Right lobe of liver (tissue), 6 donors: Measurements from ENCODE around the gene ST6GALNAC1. TPM values are rescaled to one million over a fixed set of nuclear protein-coding genes. Genes with fewer than 3 reads are reported as not detected.

Experiments used
- ATAC-seq, 4 donors: fragments of 200-7000 bp; cut with Tn5 transposase; one replicate each; pipeline ENCODE4 v1.9.1; 2020; ENCODE audit warnings: mild to moderate bottlenecking in 4 of 4, moderate library complexity in 4 of 4
- DNase-seq, 3 donors: peaks; one replicate each; pipeline ENCODE4 v3.0.0-alpha.2; 2020
- H3K27ac ChIP-seq, 3 donors: fragments of 200-600 bp; one replicate each; pipeline ENCODE4 v1.8.0; 2022
- H3K27me3 ChIP-seq, 2 donors: fragments of 200-600 bp; one replicate each; pipeline ENCODE4 v1.8.0; 2022
- H3K36me3 ChIP-seq, 4 donors: fragments of 200-600 bp; sonication (generic) in 1 of 4; one replicate each; pipeline versions ENCODE4 v1.5.1 to v1.8.0; 2017 to 2022; ENCODE audit warnings: control low read depth in 1 of 4
- H3K4me1 ChIP-seq, 4 donors: fragments of 200-600 bp; sonication (generic) in 1 of 4; one replicate each; pipeline versions ENCODE4 v1.5.1 to v1.8.0; 2017 to 2022; ENCODE audit warnings: control low read depth in 1 of 4
- H3K4me3 ChIP-seq, 3 donors: fragments of 200-600 bp; one replicate each; pipeline ENCODE4 v1.8.0; 2022
- H3K9me3 ChIP-seq, 4 donors: fragments of 200-600 bp; sonication (generic) in 1 of 4; one replicate each; pipeline versions ENCODE4 v1.5.1 to v1.8.0; 2017 to 2022; ENCODE audit warnings: control low read depth in 1 of 4
- CTCF ChIP-seq, 4 donors: fragments of 200-600 bp in 3 of 4; fragments of 450-650 bp in 1 of 4; IDR thresholded peaks; one replicate each; pipeline versions ENCODE4 v1.5.1 to v1.8.0; 2016 to 2022; ENCODE audit warnings: antibody characterized with exemption in 4 of 4, mild to moderate bottlenecking in 2 of 4
- POLR2A ChIP-seq: fragments of 450-650 bp; IDR thresholded peaks from one replicate; pipeline ENCODE4 v1.6.1; 2017; ENCODE audit warnings: antibody characterized with exemption, mild to moderate bottlenecking
- WGBS: methylation state at CpG from one replicate; pipeline ENCODE4 v1.1.6; 2018; ENCODE audit warnings: low coverage, low lambda C conversion rate; ENCODE audit not compliant: insufficient coverage; ENCODE audit errors: missing lambda C conversion rate; 5-methylcytosine and 5-hydroxymethylcytosine counted together
- intact Hi-C, 2 donors: fragments of 100-400 bp; cut with DNase I; formaldehyde crosslinking; loops; one replicate each; pipeline versions ENCODE4 v1.11.2 to v1.14.1; 2022
- total RNA-seq, 6 experiments: library from RNA; depleted of rRNA in 2 of 6; stranded (reverse); fragments of >200 nt in 2 of 6; fragmentation: NEBNext Ultra II Directional in 3 of 6; extraction: Animal tissue kit (Norgen Biotek cat#: 25700) in 3 of 6; gene quantifications; one replicate each; pipeline versions ENCODE4 v1.1.0 to v1.2.4, GENCODE V29; 2016 to 2023
- donor health status: DM: no; HTN: yes; CAD: no.
- donor health status: DM: no; HTN: no; CAD: no.
- donor health status: DM: no; HTN: no; CAD: no.
- donor health status: DM: no; HTN: yes; CAD: no.
- donor health status: DM: no; HTN: yes; CAD: no.

Gene ST6GALNAC1
- total RNA-seq, 6 experiments from 2014 or later, result 0.42 to 1.4 (median 0.62) TPM; not detected in 3

- Histone ChIP-seq H3K36me3 (no peaks in the 10 kb centered on the region), H3K27ac (no peak overlapping the region), H3K9me3 (no peaks in the 10 kb centered on the region), H3K27me3 (no peaks in the 10 kb centered on the region), H3K4me3 (no peak overlapping the region), H3K4me1 (peaks cover 0 to 5% (median 1%) of the 10 kb centered on the region in 4 donors)
- DNase-seq (no peak), ATAC-seq (no peak)
- no peak for TF ChIP-seq CTCF (IDR thresholded peaks at IDR 0.05)
- TF ChIP-seq POLR2A, result no peak
- 80% methylated on average over 1 of the region's 1 CpG for WGBS
- intact Hi-C loops, result no loop called here
These were observed 10.9 kb upstream of the ST6GALNAC1 start for GRCh38 chr17:76654408-76654807.

- H3K9me3 ChIP-seq, result no peaks in the 10 kb centered on the region
- no peaks in the 10 kb centered on the region for H3K36me3 ChIP-seq
- 85% methylated on average over 5 of the region's 5 CpGs for WGBS
- no peak overlapping the region for H3K4me3 ChIP-seq
- H3K4me1 ChIP-seq, result no peaks in the 10 kb centered on the region
- DNase-seq, result no peak
- no peak overlapping the region for H3K27ac ChIP-seq
- TF ChIP-seq POLR2A, result no peak
- no peak for TF ChIP-seq CTCF (IDR thresholded peaks at IDR 0.05)
- no peak for ATAC-seq
- H3K27me3 ChIP-seq, result no peaks in the 10 kb centered on the region
- intact Hi-C loops, result no loop called here
These were observed 6.9 kb upstream of the ST6GALNAC1 start for GRCh38 chr17:76650504-76650903.

DNA sequence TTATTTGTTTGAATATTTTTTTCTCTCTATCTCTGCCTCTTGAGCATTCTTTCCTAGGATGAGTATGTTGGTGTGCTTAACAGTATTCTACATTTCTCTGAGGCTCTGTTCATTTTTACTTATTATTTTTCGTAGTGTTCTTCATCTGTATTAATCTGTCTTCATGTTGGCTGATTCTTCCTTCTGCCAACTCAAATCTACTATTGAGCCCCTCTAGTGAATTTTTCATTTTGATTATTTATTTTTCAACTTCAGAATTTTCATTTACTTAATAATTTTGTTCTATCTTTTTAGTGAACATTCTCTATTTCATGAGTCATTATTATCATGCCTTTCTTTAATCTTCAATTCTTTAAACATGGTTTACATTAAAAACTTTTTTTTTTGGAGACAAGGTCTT, 3.2 kb upstream of the ST6GALNAC1 start:
- no peak for ATAC-seq
- no peaks in the 10 kb centered on the region for H3K36me3 ChIP-seq
- no peak overlapping the region for H3K4me3 ChIP-seq
- no peak for DNase-seq
- H3K27ac ChIP-seq, result no peak overlapping the region
- no peaks in the 10 kb centered on the region for H3K27me3 ChIP-seq
- TF ChIP-seq POLR2A (no peak), CTCF (IDR thresholded peaks at IDR 0.05) (no peak)
- WGBS, result 60% methylated on average over 1 of the region's 1 CpG
- intact Hi-C loops, result no loop called here
- no peaks in the 10 kb centered on the region for H3K9me3 ChIP-seq
- H3K4me1 ChIP-seq, result no peaks in the 10 kb centered on the region

GRCh38 chr17:76645481-76645880, 1.9 kb upstream of the ST6GALNAC1 start:
- no peak overlapping the region for H3K4me3 ChIP-seq
- ATAC-seq (no peak), DNase-seq (no peak)
- no peaks in the 10 kb centered on the region for H3K36me3 ChIP-seq
- H3K4me1 ChIP-seq, result no peaks in the 10 kb centered on the region
- H3K27me3 ChIP-seq, result no peaks in the 10 kb centered on the region
- H3K27ac ChIP-seq, result no peak overlapping the region
- TF ChIP-seq POLR2A, result no peak
- no peak for TF ChIP-seq CTCF (IDR thresholded peaks at IDR 0.05)
- H3K9me3 ChIP-seq, result no peaks in the 10 kb centered on the region
- intact Hi-C loops, result no loop called here
- WGBS, result 50% methylated on average over 2 of the region's 5 CpGs

DNA sequence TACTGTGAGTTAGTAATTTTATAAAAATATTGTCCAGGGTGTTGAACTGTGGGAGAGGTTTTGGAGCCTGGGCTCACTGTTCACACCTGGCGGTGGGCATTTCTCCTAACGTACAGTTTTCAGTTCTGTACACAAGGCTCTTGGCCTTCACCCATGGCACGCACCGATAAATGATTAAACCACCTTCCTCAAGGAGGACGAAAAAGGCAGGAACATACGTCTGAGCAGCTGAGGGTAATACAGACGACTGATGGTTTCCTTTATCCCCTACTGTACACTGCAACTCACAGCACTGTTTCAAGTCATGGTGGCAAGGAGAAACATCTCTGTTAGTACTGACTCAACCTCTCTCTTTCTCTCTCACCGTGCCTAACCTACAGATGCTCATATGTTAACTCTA, 1.4 kb upstream of the ST6GALNAC1 start:
- Histone ChIP-seq H3K4me3 (no peak overlapping the region), H3K27ac (no peak overlapping the region), H3K27me3 (no peaks in the 10 kb centered on the region), H3K4me1 (no peaks in the 10 kb centered on the region), H3K36me3 (no peaks in the 10 kb centered on the region), H3K9me3 (no peaks in the 10 kb centered on the region)
- no peak for DNase-seq
- TF ChIP-seq POLR2A (no peak), CTCF (IDR thresholded peaks at IDR 0.05) (no peak)
- no peak for ATAC-seq
- intact Hi-C loops, result no loop called here
- WGBS, result 62% methylated on average over 4 of the region's 8 CpGs
